IPS DF 4.7 (cell line): ENCODE measurements around the gene VCAN.

Experiments used
- DNase-seq: peaks from one replicate; pipeline ENCODE4 v3.0.0-alpha.2; 2013; ENCODE audit warnings: low spot score; ENCODE audit errors: extremely low read depth

VCAN gene

DNA sequence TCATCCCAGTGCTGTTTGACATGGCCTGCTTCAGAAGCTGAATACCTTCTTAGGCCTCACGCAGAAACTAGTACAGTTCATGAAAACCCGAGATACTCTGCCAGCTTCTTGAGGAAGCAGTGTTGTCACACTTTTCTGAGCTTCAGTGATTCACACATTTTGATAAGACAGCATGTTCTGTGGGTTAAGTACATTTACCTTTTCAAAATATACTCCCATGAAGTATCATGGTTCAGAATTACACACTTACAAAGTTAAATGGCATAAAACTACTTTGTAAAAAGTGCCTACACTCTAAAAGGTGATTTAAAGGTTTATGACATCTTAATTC, 56.9 kb downstream of the VCAN start:
- no peak for DNase-seq

DNA sequence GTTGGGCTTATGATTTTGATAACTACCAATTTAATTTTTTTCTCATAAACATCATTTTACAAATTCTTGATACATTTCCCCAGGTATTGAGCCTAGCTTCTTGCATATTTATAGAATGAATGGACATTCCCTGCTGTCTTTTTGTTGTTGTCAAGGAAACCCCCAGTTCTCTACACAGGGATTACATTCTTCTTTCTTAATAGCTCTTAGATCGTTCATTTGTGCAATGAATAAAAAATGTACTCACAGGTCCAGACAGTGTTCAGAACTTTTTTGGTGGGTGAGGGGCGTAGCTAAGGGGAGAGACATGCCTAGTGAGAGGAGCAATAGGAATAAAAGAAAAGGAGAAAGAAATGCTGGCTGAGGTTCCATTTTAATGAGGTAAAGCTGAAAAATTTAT, 58.6 kb downstream of the VCAN start:
- no peak for DNase-seq

DNA sequence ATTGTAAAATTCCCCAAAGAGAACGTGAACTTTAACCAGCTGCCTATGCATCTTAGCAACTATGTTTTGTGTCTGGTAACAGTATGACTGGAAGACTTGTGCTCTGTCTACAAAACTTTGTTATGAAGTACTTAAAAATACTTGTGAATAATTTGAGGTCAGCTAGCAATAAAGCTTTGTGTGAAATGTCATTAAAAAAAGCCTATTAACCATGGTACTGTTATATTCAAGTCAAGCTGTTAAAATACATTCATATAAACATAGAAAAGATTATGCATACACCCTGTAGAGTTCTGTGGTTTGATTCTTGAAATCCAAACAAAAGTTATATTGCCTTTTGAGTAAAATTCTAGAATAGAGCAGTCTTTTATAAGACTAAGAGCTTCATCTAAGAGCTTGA, 60.1 kb downstream of the VCAN start:
- DNase-seq = no peak

DNA sequence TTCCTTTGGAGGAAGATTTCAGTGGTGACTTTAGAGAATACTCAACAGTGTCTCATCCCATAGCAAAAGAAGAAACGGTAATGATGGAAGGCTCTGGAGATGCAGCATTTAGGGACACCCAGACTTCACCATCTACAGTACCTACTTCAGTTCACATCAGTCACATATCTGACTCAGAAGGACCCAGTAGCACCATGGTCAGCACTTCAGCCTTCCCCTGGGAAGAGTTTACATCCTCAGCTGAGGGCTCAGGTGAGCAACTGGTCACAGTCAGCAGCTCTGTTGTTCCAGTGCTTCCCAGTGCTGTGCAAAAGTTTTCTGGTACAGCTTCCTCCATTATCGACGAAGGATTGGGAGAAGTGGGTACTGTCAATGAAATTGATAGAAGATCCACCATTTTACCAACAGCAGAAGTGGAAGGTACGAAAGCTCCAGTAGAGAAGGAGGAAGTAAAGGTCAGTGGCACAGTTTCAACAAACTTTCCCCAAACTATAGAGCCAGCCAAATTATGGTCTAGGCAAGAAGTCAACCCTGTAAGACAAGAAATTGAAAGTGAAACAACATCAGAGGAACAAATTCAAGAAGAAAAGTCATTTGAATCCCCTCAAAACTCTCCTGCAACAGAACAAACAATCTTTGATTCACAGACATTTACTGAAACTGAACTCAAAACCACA, 67.4 kb downstream of the VCAN start:
- DNase-seq = no peak

DNA sequence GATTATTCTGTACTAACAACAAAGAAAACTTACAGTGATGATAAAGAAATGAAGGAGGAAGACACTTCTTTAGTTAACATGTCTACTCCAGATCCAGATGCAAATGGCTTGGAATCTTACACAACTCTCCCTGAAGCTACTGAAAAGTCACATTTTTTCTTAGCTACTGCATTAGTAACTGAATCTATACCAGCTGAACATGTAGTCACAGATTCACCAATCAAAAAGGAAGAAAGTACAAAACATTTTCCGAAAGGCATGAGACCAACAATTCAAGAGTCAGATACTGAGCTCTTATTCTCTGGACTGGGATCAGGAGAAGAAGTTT, 67.9 kb downstream of the VCAN start:
- DNase-seq = no peak

DNA sequence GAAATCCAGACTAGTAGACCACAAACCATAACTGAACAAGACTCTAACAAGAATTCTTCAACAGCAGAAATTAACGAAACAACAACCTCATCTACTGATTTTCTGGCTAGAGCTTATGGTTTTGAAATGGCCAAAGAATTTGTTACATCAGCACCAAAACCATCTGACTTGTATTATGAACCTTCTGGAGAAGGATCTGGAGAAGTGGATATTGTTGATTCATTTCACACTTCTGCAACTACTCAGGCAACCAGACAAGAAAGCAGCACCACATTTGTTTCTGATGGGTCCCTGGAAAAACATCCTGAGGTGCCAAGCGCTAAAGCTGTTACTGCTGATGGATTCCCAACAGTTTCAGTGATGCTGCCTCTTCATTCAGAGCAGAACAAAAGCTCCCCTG, 68.6 kb downstream of the VCAN start:
- DNase-seq = no peak

DNA sequence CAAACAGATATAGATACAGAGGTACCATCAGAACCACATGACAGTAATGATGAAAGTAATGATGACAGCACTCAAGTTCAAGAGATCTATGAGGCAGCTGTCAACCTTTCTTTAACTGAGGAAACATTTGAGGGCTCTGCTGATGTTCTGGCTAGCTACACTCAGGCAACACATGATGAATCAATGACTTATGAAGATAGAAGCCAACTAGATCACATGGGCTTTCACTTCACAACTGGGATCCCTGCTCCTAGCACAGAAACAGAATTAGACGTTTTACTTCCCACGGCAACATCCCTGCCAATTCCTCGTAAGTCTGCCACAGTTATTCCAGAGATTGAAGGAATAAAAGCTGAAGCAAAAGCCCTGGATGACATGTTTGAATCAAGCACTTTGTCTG, 69.2 kb downstream of the VCAN start:
- no peak for DNase-seq

DNA sequence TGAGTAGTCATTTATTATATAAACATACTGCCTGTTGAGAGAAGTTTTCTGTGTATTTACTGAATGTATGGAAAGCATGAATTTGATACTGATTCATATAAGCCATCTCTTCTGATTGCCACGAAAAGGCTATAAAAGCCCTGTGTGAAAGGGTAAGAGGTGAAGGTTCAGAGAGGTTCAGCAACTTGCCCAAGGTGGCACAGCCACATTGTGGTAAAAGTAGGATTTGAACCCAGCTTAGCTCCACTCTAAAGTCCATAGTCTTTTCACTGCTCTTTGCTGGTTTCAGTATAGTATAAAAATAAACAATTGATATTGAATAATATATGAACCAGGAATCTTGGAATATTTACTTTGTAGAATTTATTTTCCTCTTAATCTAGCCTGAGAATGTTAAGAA, 71.3 kb downstream of the VCAN start:
- no peak for DNase-seq

DNA sequence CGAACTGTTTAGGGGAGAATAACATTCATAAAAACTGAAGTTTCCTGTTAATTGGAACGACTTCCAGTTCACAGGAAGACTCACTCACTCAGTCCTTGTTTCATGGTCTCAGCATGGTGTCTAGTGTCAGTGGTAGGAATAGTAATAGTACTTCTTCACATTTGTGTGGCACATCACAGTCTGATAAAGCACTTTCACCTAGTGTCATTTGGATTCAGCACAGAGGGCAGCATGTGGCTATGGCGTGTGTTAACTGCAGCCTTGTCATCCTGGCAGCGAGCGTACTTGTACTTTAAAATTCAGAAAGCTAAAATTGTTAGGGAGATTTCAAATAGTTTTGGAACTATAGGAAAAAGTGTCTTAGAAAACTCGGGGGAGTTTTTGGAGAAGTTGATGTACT, 72.4 kb downstream of the VCAN start:
- DNase-seq = no peak

DNA sequence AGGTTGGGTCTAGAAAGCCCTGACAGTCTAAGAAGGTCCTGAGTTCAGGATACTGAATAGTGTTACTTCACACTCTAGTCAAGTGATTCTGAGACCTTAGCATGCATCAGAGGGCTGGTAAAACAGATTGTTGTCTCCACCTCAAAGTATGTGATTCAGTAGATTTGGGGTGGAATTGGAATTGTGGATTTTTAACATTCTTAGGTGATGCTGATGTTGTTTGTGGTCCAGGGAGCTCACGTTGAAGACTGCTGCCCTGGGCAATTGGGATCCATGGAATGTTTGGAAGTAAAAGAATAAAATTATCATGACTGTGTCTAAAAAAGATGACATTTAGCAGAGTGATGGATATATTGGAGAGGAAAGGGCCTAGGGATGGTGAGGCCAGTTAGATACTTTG, 75.6 kb downstream of the VCAN start:
- DNase-seq = no peak

DNA sequence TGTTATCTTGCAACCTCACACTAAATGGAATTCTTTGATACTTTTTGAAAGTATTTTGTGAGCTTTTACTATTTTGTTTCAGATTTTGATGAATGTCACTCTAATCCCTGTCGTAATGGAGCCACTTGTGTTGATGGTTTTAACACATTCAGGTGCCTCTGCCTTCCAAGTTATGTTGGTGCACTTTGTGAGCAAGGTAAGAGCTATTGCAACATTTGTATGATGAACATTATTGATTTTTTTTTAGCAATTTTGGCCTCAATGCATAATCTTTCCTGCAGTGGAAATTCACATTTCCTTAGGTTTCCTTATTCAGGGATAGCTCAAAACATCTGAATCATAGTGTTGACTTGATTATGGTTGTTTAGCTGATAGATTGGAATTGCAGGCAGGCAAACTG, 76.3 kb downstream of the VCAN start:
- DNase-seq = no peak

DNA sequence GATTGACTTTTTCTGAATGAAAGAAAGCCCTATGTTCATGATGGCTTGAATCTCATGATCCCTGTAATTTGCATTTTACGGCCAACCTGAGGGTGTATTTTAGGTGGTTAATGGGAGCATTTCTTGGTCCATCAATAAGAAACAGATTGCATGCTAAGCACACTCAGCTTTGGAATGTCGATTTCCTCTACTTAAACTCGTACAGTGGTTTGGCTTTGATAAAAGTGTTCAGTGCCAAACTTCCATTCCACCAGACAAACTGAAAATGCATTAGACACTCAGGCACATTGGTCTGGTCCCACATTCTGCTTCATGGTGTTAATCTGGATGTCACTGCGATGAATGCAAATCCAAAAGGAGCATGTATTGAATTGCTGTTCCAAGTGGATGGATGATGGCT, 77.0 kb downstream of the VCAN start:
- no peak for DNase-seq

DNA sequence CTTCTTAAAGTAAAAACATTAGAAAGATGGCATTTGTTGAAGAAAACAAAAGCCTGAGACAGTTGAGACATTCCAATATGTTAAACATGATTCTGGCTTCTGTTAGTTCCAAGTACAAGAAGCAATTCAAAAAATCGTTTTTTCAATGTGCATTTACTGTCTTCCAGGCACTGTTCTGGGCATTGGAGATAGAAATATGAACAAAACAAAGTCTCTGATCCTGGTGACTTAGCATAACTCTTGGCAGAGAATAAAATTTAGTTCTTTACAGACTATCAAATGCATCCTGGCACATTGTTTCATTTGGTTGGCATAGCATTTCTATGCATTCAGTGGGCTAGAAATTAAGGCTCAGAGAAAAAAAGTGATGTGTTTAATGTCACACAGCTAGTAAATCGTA, 77.5 kb downstream of the VCAN start:
- DNase-seq = no peak

DNA sequence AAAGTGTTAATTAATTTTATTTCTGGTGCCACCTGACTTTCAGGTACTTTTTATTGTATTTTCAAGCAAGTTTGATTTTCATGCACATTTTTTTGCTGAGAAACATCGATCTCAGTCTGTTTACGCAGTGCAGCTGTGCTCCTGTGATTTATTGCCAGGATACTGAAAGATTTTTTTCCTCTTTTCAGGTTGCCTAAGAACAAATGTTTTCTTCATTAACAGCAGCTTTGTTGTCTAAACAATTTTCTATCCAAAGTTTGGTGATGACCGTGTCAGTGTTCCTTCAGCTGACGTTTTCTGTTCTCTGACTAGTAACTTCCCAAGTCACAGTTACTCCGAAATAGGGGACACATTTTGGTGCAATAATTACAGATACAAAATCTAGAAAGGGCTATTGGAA, 78.1 kb downstream of the VCAN start:
- no peak for DNase-seq

DNA sequence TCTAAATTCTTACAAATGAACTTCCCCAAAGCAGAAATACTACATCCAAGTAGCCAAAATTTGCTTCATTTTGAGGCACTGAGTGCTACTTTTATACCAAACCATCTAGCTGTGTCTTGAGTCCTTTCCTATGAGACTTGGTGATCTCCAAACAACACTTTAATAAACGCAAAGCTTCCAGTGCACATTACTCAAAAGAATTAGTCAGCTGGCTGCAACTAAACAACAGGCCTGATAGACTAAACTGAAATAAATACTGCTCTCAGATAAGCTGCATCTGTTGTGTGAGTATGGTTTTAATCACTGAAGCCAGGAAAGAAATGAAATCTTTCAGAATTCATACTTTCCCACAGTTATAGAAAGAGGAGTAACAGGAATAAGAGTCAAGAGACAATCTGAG, 80.3 kb downstream of the VCAN start:
- DNase-seq = no peak

DNA sequence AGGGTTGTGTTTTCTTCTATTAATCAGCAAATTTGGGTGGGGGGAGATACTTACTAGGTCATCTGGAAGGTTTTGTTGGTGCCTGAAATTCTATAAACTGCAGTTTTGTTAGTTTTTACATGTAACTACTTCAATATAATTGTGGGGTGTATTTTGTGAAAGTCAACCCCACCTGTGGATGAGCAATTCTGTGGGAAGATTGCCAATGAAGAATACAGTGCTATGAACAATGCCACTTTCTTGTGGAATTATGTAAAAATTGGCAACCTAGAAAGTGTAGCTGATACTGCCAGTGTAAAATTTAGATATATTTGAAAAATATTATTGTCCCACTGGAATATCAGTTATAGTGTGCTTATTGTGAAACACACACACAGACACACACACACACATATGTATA, 80.7 kb downstream of the VCAN start:
- no peak for DNase-seq

DNA sequence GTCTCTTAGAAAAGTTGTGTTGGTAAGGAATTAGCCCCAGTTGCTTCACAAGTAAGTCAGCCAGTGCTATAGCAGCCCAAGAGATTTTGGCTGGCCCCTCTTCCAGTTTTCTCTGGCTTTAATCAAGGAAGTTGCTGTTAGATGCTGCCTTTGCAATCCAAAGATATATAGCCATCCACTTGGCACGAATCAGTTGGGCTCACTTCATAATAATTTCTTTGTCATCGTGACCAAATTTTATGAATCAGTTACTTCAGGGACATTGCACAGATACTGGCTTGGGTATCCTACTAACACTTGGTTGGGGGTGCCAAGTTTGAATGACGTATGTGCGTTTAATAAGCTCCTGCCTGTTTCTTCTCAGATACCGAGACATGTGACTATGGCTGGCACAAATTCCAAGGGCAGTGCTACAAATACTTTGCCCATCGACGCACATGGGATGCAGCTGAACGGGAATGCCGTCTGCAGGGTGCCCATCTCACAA, 81.5 kb downstream of the VCAN start:
- no peak for DNase-seq

DNA sequence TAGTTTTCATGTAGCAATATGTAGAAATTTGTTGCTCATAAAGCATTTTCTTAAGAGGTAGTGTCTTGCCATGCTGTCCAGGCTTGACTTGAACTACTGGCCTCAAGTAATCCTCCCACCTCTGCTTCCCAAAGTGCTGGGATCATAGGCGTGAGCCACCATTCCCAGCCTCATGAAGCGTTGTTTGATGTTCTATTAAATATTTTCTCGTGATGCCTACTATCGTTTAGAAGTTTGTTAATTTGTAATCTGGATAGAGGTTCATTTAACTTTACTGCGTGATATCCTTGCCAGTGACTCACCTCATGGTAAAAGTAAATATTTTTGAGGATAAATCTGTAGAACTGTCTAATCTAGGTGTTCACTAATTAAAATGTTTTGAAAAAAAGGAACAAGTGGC, 82.6 kb downstream of the VCAN start:
- no peak for DNase-seq

DNA sequence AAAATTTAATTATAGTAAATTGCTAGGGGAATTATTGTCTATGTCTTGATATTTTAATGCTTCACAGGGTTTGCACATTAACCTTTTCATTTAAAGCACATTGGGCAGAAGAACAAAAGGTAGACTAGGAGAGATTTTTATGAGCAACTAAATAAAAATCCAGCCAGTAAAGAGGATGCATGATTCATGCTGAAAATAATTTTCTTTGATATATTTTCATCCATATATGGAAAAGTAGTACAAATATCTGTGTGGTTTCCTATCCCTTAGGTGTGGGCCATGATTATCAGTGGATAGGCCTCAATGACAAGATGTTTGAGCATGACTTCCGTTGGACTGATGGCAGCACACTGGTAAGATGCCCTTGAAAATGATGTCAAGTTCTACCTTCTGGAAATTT, 83.1 kb downstream of the VCAN start:
- no peak for DNase-seq

DNA sequence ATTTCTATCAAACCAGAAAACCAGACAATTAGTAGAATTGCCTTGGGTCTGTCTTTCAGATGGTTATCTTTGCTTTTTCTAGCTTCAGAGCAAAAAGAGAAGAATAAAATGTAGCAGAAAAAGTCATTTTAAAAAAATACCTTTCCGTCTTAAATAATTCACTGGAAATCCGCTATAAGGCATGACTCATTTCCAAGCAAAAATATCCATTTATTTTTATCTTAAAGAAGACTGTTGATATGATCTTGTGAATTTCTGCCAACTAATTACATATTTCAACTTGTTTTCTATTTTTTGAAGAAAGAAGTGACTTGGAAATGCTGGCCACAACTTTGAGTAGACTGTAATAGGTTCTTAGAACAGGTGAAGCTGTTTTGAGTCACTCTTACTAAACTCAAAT, 83.7 kb downstream of the VCAN start:
- DNase-seq = no peak

DNA sequence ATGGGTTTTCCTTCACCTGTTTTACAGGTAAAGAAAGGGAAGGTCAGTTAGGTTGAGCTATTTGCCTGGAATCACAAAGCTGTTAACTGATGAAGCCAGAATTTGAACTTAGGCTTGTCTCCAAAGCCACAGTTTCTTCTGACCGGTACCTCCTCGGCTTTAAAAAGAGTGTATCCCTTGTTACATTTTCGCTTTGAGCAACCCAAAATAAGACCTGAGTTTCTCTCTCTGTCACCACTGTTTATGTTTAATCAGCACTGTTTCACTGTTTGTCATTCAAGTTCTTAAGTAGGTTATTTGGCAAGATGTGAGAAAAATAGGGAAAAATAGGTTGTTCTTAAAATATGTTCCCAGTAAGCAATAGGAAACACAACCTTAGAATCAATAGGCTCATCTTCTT, 84.6 kb downstream of the VCAN start:
- DNase-seq = no peak

DNA sequence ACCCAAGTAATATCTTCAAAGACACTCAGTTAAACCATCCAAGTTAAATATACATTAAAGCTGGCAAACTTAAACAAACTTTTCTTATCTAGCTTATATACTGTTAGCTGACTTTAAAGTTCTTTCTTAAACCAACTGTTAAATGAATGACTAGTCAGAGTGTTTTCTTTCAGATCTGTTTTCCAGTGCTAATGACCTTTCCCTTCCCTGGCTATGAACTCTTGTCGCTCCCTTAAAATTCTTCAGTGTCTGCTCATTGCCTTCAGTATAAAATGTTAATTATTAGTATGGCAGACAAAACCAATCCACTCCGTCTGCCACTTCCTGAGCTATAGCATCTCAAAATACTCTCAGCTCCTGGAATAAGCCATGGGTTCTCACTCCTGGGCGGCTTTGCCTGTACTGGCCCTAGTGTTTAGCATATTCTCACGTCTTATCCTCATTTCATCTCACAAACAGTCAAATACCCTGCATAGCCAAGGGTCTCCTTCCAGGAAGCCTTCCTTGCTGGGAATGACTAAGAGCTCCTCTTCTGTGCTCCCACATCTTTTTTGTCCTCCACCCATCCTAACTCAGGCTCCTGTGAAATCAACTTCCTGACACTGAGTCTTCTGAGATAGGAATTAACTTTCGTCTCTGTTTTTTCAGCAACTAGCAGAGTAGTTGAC, 87.7 kb downstream of the VCAN start:
- DNase-seq = no peak

DNA sequence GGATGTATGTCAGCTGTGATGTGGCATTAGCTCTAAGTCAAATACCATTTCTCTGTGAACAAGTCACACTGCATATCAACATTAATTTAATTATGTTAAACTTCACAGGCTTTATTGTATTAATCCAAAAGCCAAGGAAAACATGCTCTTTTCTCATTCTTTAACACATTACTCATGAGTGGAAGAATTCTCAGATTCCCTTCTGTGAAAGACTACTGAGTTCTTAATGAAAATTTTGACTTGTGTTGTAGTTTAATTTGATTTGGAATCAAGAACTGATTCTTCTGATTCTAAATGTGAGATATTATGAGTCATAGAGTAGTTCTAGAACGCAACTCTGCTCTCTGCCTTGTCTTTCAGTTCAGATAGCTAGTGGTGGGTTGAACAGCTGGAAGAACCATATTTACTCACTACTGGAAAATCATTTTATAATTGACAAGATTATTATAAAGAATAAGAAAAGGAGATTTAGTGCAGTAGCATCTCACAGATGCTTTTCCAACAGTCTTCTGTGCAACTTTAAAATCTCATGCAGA, 90.6 kb downstream of the VCAN start:
- DNase-seq = no peak
